GM23338 (cell line): ENCODE data around the gene FBXO38. TPM values are rescaled to one million over a fixed set of nuclear protein-coding genes. Genes with fewer than 3 reads are reported as not detected.

ENCODE experiments used
- ATAC-seq: fragments of 200-7000 bp; cut with Tn5 transposase; 3 replicates; pipeline ENCODE4 v1.9.1; 2020
- DNase-seq: peaks from one replicate; pipeline ENCODE4 v3.0.0-alpha.2; 2015; ENCODE audit warnings: low spot score
- H2AFZ ChIP-seq: fragments of 200-600 bp; sonication (generic); 2 replicates; pipeline ENCODE4 v1.8.0; 2016; ENCODE audit warnings: antibody characterized with exemption, mild to moderate bottlenecking, moderate library complexity
- H3F3A ChIP-seq: fragments of 200-600 bp; sonication (generic); replicated peaks from 2 replicates; pipeline ENCODE4 v1.8.0; 2017; ENCODE audit warnings: antibody characterized with exemption, mixed run types, low read depth
- H3K27ac ChIP-seq: fragments of 200-600 bp; sonication (generic); 2 replicates; pipeline ENCODE4 v1.6.1; 2016; ENCODE audit warnings: low read depth
- H3K27me3 ChIP-seq: fragments of 200-600 bp; sonication (generic); 2 replicates; pipeline ENCODE4 v1.8.0; 2016; ENCODE audit warnings: mild to moderate bottlenecking, mixed run types, moderate library complexity; ENCODE audit not compliant: insufficient read depth
- H3K36me3 ChIP-seq: fragments of 200-600 bp; sonication (generic); 2 replicates; pipeline ENCODE4 v1.8.0; 2016; ENCODE audit warnings: mild to moderate bottlenecking; ENCODE audit not compliant: insufficient read depth
- H3K4me1 ChIP-seq: fragments of 200-600 bp; sonication (generic); 2 replicates; pipeline ENCODE4 v1.8.0; 2016; ENCODE audit warnings: mild to moderate bottlenecking, moderate library complexity; ENCODE audit not compliant: insufficient read depth
- H3K4me2 ChIP-seq: fragments of 200-600 bp; sonication (generic); 2 replicates; pipeline ENCODE4 v1.7.1; 2017; ENCODE audit warnings: mixed run types
- H3K4me3 ChIP-seq: fragments of 200-600 bp; sonication (generic); 2 replicates; pipeline ENCODE4 v1.6.1; 2016; ENCODE audit warnings: mixed run types
- H3K79me2 ChIP-seq: fragments of 200-600 bp; sonication (generic); replicated peaks from 2 replicates; pipeline ENCODE4 v1.8.0; 2017; ENCODE audit warnings: mild to moderate bottlenecking; ENCODE audit not compliant: insufficient read depth
- H3K9me2 ChIP-seq: fragments of 200-600 bp; sonication (generic); 2 replicates; pipeline ENCODE4 v1.8.0; 2017; ENCODE audit not compliant: insufficient read depth
- H4K20me1 ChIP-seq: fragments of 200-600 bp; sonication (generic); replicated peaks from 2 replicates; pipeline ENCODE4 v1.8.0; 2017; ENCODE audit warnings: mild to moderate bottlenecking; ENCODE audit not compliant: insufficient read depth
- H3K27ac Mint-ChIP-seq: 2 replicates; pipeline ENCODE4 v1.8.0; 2020; ENCODE audit warnings: inconsistent platforms, mild to moderate bottlenecking, moderate library complexity, mixed read lengths
- H3K27me3 Mint-ChIP-seq: 3 replicates; pipeline ENCODE4 v1.8.0; 2022; ENCODE audit warnings: low read depth, mild to moderate bottlenecking, moderate library complexity, mixed read lengths, inconsistent platforms; ENCODE audit not compliant: insufficient read depth, poor library complexity
- H3K36me3 Mint-ChIP-seq: 3 replicates; pipeline ENCODE4 v1.8.0; 2021; ENCODE audit warnings: low read depth, mild to moderate bottlenecking, inconsistent platforms, moderate library complexity, mixed read lengths
- H3K4me1 Mint-ChIP-seq: 3 replicates; pipeline ENCODE4 v1.8.0; 2020; ENCODE audit warnings: mild to moderate bottlenecking, inconsistent platforms, mixed read lengths
- H3K4me3 Mint-ChIP-seq: 3 replicates; pipeline ENCODE4 v1.8.0; 2021; ENCODE audit warnings: moderate library complexity, mild to moderate bottlenecking, inconsistent platforms, mixed read lengths
- H3K9me3 Mint-ChIP-seq: 3 replicates; pipeline ENCODE4 v1.8.0; 2020; ENCODE audit warnings: moderate library complexity, mild to moderate bottlenecking, inconsistent platforms, mixed read lengths
- CREB1 ChIP-seq: fragments of 250-450 bp; sonication (Bioruptor Pico); IDR thresholded peaks from 2 replicates; pipeline ENCODE4 v1.5.0; 2020; ENCODE audit warnings: low read depth, mild to moderate bottlenecking, moderate library complexity
- ETS1 ChIP-seq: IDR thresholded peaks from 2 replicates; pipeline ENCODE4 v1.6.1; 2016; ENCODE audit warnings: antibody characterized with exemption
- EZH2 ChIP-seq: fragments of 200-600 bp; sonication (generic); IDR thresholded peaks from one replicate; pipeline ENCODE4 v1.8.0; 2017; ENCODE audit warnings: antibody characterized with exemption, mild to moderate bottlenecking, low read depth; ENCODE audit not compliant: unreplicated experiment
- EZH2phosphoT487 ChIP-seq: fragments of 200-600 bp; sonication (generic); IDR thresholded peaks from one replicate; pipeline ENCODE4 v1.8.1; 2018; ENCODE audit warnings: antibody characterized with exemption; ENCODE audit not compliant: unreplicated experiment
- JUNB ChIP-seq: IDR thresholded peaks from one replicate; pipeline ENCODE4 v1.6.1; 2016; ENCODE audit warnings: antibody characterized with exemption; ENCODE audit not compliant: unreplicated experiment
- NANOG ChIP-seq: IDR thresholded peaks from 2 replicates; pipeline ENCODE4 v1.6.1; 2016; ENCODE audit warnings: antibody characterized with exemption, borderline replicate concordance
- POLR2AphosphoS5 ChIP-seq: IDR thresholded peaks from 2 replicates; pipeline ENCODE4 v1.6.1; 2016; ENCODE audit warnings: antibody characterized with exemption, low read depth
- REST ChIP-seq: IDR thresholded peaks from one replicate; pipeline ENCODE4 v1.6.1; 2018; ENCODE audit warnings: antibody characterized with exemption; ENCODE audit not compliant: unreplicated experiment
- STAT1 ChIP-seq: IDR thresholded peaks from one replicate; pipeline ENCODE4 v1.6.1; 2016; ENCODE audit warnings: antibody characterized with exemption; ENCODE audit not compliant: unreplicated experiment
- ZNF114 ChIP-seq: fragments of 250-450 bp; sonication (Bioruptor Pico); IDR thresholded peaks from 2 replicates; pipeline ENCODE4 v1.5.0; 2020; ENCODE audit warnings: mild to moderate bottlenecking, moderate library complexity
- ZNF331 ChIP-seq: fragments of 250-450 bp; sonication (Bioruptor Pico); IDR thresholded peaks from 2 replicates; pipeline ENCODE4 v1.5.0; 2020; ENCODE audit warnings: low read depth, mild to moderate bottlenecking, moderate library complexity
- polyA plus RNA-seq: library from polyadenylated mRNA; unstranded; fragments of >200 nt; fragmentation: Nextera tagmentation; extraction: Ambion mirVana; gene quantifications from 2 replicates; pipeline ENCODE4 v1.2.1, GENCODE V29; 2016
- total RNA-seq: library from RNA; depleted of rRNA; stranded (reverse); fragments of >200 nt; shearing (Covaris generic); gene quantifications from 2 replicates; pipeline ENCODE4 v1.2.3, GENCODE V29; 2014
- TF ChIP-seq, protein P1 (sequence below), 2 experiments: fragments of 200-600 bp in 1 of 2; sonication (generic) in 1 of 2; conservative IDR thresholded peaks; 2 replicates each; pipeline versions ENCODE4 v1.5.1 to v1.6.1; 2016 to 2017; ENCODE audit warnings: antibody characterized with exemption in 2 of 2, low read depth in 2 of 2, mild to moderate bottlenecking in 2 of 2, moderate library complexity in 1 of 2
- TF ChIP-seq, protein P2 (sequence below): fragments of 250-450 bp; sonication (Bioruptor Pico); IDR thresholded peaks from 2 replicates; pipeline ENCODE4 v1.5.0; 2020; ENCODE audit warnings: mild to moderate bottlenecking, moderate library complexity

Gene FBXO38
- total and polyA plus RNA-seq, 2 experiments from 2014 or later, result 13.3 to 45.6 TPM

DNA sequence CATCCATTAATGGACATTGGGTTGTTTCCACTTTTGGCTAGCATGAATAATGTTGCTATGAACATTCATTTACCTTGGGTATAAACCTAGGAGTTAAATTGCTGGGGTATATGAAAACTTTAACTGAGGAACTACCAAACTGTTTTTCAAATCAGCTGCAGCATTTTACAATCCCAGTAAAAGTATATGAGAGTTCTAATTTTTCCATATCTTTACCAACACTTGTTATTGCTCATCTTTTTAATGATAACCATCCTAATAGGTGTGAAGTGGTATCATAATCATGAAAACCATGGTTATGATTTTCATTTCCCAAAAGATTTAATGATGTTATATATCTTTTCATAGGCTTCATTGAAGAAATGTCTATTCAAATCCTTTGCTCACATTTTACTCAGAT is 15.5 kb upstream of the FBXO38 start:
- Mint-ChIP-seq H3K36me3 (peaks cover 5% of the 10 kb centered on the region; the same call in 1 of the 3 replicates), H3K9me3 (peaks cover 5% of the 10 kb centered on the region; the same call in 1 of the 3 replicates), H3K4me1 (no peaks in the 10 kb centered on the region), H3K27ac (no peak overlapping the region), H3K27me3 (no peaks in the 10 kb centered on the region), H3K4me3 (no peak overlapping the region)
- DNase-seq, result no peak
- Histone ChIP-seq H4K20me1 (no peaks in the 10 kb centered on the region), H3K79me2 (no peaks in the 10 kb centered on the region), H3K4me3 (no peak overlapping the region), H3K4me1 (no peaks in the 10 kb centered on the region), H3K27ac (no peak overlapping the region), H3F3A (no peaks in the 10 kb centered on the region), H3K27me3 (no peaks in the 10 kb centered on the region), H3K9me2 (no peaks in the 10 kb centered on the region; the same call in 1 of the 2 replicates), H2AFZ (no peak overlapping the region), H3K4me2 (no peak overlapping the region), H3K36me3 (no peaks in the 10 kb centered on the region)
- TF ChIP-seq EZH2 (no peak), ETS1 (no peak), STAT1 (no peak), ZNF114 (CRISPR knock-in tag) (no peak), ZNF331 (CRISPR knock-in tag) (no peak), CREB1 (no peak), POLR2AphosphoS5 (no peak), EZH2phosphoT487 (no peak), JUNB (no peak), REST (no peak), NANOG (no peak)
- TF ChIP-seq, protein P1, sequence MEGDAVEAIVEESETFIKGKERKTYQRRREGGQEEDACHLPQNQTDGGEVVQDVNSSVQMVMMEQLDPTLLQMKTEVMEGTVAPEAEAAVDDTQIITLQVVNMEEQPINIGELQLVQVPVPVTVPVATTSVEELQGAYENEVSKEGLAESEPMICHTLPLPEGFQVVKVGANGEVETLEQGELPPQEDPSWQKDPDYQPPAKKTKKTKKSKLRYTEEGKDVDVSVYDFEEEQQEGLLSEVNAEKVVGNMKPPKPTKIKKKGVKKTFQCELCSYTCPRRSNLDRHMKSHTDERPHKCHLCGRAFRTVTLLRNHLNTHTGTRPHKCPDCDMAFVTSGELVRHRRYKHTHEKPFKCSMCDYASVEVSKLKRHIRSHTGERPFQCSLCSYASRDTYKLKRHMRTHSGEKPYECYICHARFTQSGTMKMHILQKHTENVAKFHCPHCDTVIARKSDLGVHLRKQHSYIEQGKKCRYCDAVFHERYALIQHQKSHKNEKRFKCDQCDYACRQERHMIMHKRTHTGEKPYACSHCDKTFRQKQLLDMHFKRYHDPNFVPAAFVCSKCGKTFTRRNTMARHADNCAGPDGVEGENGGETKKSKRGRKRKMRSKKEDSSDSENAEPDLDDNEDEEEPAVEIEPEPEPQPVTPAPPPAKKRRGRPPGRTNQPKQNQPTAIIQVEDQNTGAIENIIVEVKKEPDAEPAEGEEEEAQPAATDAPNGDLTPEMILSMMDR (conservative IDR thresholded peaks at IDR 0.05; ENCODE audit: low read depth in 2 of 2), result no peak
- TF ChIP-seq, protein P2, sequence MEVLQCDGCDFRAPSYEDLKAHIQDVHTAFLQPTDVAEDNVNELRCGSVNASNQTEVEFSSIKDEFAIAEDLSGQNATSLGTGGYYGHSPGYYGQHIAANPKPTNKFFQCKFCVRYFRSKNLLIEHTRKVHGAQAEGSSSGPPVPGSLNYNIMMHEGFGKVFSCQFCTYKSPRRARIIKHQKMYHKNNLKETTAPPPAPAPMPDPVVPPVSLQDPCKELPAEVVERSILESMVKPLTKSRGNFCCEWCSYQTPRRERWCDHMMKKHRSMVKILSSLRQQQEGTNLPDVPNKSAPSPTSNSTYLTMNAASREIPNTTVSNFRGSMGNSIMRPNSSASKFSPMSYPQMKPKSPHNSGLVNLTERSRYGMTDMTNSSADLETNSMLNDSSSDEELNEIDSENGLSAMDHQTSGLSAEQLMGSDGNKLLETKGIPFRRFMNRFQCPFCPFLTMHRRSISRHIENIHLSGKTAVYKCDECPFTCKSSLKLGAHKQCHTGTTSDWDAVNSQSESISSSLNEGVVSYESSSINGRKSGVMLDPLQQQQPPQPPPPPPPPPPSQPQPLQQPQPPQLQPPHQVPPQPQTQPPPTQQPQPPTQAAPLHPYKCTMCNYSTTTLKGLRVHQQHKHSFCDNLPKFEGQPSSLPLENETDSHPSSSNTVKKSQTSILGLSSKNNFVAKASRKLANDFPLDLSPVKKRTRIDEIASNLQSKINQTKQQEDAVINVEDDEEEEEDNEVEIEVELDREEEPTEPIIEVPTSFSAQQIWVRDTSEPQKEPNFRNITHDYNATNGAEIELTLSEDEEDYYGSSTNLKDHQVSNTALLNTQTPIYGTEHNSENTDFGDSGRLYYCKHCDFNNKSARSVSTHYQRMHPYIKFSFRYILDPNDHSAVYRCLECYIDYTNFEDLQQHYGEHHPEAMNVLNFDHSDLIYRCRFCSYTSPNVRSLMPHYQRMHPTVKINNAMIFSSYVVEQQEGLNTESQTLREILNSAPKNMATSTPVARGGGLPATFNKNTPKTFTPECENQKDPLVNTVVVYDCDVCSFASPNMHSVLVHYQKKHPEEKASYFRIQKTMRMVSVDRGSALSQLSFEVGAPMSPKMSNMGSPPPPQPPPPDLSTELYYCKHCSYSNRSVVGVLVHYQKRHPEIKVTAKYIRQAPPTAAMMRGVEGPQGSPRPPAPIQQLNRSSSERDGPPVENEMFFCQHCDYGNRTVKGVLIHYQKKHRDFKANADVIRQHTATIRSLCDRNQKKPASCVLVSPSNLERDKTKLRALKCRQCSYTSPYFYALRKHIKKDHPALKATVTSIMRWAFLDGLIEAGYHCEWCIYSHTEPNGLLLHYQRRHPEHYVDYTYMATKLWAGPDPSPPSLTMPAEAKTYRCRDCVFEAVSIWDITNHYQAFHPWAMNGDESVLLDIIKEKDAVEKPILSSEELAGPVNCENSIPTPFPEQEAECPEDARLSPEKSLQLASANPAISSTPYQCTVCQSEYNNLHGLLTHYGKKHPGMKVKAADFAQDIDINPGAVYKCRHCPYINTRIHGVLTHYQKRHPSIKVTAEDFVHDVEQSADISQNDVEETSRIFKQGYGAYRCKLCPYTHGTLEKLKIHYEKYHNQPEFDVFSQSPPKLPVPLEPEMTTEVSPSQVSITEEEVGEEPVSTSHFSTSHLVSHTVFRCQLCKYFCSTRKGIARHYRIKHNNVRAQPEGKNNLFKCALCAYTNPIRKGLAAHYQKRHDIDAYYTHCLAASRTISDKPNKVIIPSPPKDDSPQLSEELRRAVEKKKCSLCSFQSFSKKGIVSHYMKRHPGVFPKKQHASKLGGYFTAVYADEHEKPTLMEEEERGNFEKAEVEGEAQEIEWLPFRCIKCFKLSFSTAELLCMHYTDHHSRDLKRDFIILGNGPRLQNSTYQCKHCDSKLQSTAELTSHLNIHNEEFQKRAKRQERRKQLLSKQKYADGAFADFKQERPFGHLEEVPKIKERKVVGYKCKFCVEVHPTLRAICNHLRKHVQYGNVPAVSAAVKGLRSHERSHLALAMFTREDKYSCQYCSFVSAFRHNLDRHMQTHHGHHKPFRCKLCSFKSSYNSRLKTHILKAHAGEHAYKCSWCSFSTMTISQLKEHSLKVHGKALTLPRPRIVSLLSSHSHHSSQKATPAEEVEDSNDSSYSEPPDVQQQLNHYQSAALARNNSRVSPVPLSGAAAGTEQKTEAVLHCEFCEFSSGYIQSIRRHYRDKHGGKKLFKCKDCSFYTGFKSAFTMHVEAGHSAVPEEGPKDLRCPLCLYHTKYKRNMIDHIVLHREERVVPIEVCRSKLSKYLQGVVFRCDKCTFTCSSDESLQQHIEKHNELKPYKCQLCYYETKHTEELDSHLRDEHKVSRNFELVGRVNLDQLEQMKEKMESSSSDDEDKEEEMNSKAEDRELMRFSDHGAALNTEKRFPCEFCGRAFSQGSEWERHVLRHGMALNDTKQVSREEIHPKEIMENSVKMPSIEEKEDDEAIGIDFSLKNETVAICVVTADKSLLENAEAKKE (CRISPR knock-in tag), result no peak
- ATAC-seq, result no peak
